B cell (primary cell): ENCODE measurements around the gene CFAP61. TPM values are rescaled to one million over a fixed set of nuclear protein-coding genes. Genes with fewer than 3 reads are reported as not detected.

ENCODE experiments used
- ATAC-seq: fragments of 200-7000 bp; cut with Tn5 transposase; one replicate; pipeline ENCODE4 v1.10.0; 2021; ENCODE audit warnings: low read depth, mild to moderate bottlenecking, moderate number of reproducible peaks, moderate library complexity
- CTCF ChIA-PET: fragments of 350-600 bp; sonication (Branson Sonifier 250); formaldehyde crosslinking; loops from one replicate; lab custom pipeline; 2021; ENCODE audit warnings: antibody characterized with exemption, inconsistent platforms; lab: Charles Lee
- POLR2A ChIA-PET: fragments of 350-600 bp; sonication (Branson Sonifier 250); formaldehyde crosslinking; loops from one replicate; lab custom pipeline; 2021; ENCODE audit warnings: antibody characterized with exemption; lab: Charles Lee
- DNase-seq: peaks from one replicate; pipeline ENCODE4 v3.0.0; 2013
- H2AFZ ChIP-seq: 2 replicates; pipeline ENCODE4 v1.6.1; 2012; ENCODE audit warnings: mild to moderate bottlenecking, low read depth, low read length; ENCODE audit not compliant: insufficient read depth, poor library complexity, severe bottlenecking
- H3K27ac ChIP-seq, 2 donors: 1 replicate in 1 of 2; 2 replicates in 1 of 2; pipeline ENCODE4 v1.5.1; 2012 to 2013; ENCODE audit warnings: low read length in 2 of 2, mild to moderate bottlenecking in 2 of 2, moderate library complexity in 1 of 2
- H3K27me3 ChIP-seq, 4 experiments: fragments of 200-600 bp in 1 of 4; sonication (generic) in 1 of 4; replicated peaks in 1 of 4; 1 replicate in 2 of 4; 2 replicates in 2 of 4; pipeline versions ENCODE4 v1.6.1 to v1.7.0; 2013 to 2016; ENCODE audit warnings: low read length in 3 of 4, mild to moderate bottlenecking in 2 of 4, mixed read lengths in 1 of 4, moderate library complexity in 1 of 4; ENCODE audit not compliant: insufficient read depth in 4 of 4, control insufficient read depth in 3 of 4; ENCODE audit errors: control extremely low read depth in 1 of 4
- H3K36me3 ChIP-seq, 2 experiments: replicated peaks in 1 of 2; 1 replicate in 1 of 2; 2 replicates in 1 of 2; pipeline versions ENCODE4 v1.6.1 to v1.7.1; 2013; ENCODE audit warnings: low read length in 1 of 2; ENCODE audit not compliant: insufficient read depth in 2 of 2, control insufficient read depth in 1 of 2; ENCODE audit errors: control extremely low read depth in 1 of 2, extremely low read depth in 1 of 2
- H3K4me1 ChIP-seq, 2 donors: fragments of 200-600 bp in 1 of 2; sonication (generic) in 1 of 2; 1 replicate in 1 of 2; 2 replicates in 1 of 2; pipeline versions ENCODE4 v1.5.1 to v1.6.1; 2013 to 2017; ENCODE audit warnings: low read length in 2 of 2; ENCODE audit not compliant: control insufficient read depth in 2 of 2, insufficient read depth in 2 of 2
- H3K4me2 ChIP-seq: replicated peaks from 2 replicates; pipeline ENCODE3; 2012; ENCODE audit warnings: mild to moderate bottlenecking, low read depth, low read length; ENCODE audit not compliant: poor library complexity, severe bottlenecking
- H3K4me3 ChIP-seq, 5 experiments: fragments of 200-600 bp in 1 of 5; sonication (generic) in 1 of 5; 1 replicate in 3 of 5; 2 replicates in 2 of 5; pipeline versions ENCODE4 v1.5.1 to v1.7.0; 2011 to 2016; ENCODE audit warnings: low read length in 4 of 5, mild to moderate bottlenecking in 4 of 5, low read depth in 2 of 5, control low read depth in 1 of 5, moderate library complexity in 1 of 5; ENCODE audit not compliant: insufficient read depth in 1 of 5; ENCODE audit errors: control extremely low read depth in 1 of 5, extremely low read depth in 1 of 5
- H3K79me2 ChIP-seq: fragments of 200-600 bp; sonication (generic); one replicate; pipeline ENCODE4 v1.6.0; 2016; ENCODE audit warnings: low read length; ENCODE audit not compliant: control insufficient read depth, insufficient read depth
- H3K9ac ChIP-seq: fragments of 200-600 bp; sonication (generic); 2 replicates; pipeline ENCODE4 v1.6.1; 2017; ENCODE audit warnings: mild to moderate bottlenecking, low read length, moderate library complexity
- H3K9me3 ChIP-seq, 3 donors: one replicate each; pipeline versions ENCODE4 v1.6.1 to v1.7.1; 2013; ENCODE audit warnings: low read length in 2 of 3; ENCODE audit not compliant: control insufficient read depth in 2 of 3, insufficient read depth in 1 of 3; ENCODE audit errors: control extremely low read depth in 1 of 3
- H4K20me1 ChIP-seq: 2 replicates; pipeline ENCODE4 v1.6.0; 2012; ENCODE audit warnings: mild to moderate bottlenecking, low read length; ENCODE audit not compliant: insufficient read depth, control insufficient read depth, poor library complexity, severe bottlenecking
- H3K27ac Mint-ChIP-seq: one replicate; pipeline ENCODE4 v1.8.0; 2021; ENCODE audit warnings: mixed read lengths
- H3K27me3 Mint-ChIP-seq: one replicate; pipeline ENCODE4 v1.8.0; 2021; ENCODE audit warnings: mixed read lengths
- H3K4me1 Mint-ChIP-seq: one replicate; pipeline ENCODE4 v1.8.0; 2021; ENCODE audit warnings: mixed read lengths
- H3K4me3 Mint-ChIP-seq: one replicate; pipeline ENCODE4 v1.8.0; 2021; ENCODE audit warnings: mixed read lengths
- H3K9me3 Mint-ChIP-seq: one replicate; pipeline ENCODE4 v1.8.0; 2022; ENCODE audit warnings: mixed read lengths; ENCODE audit not compliant: insufficient read depth
- EZH2 ChIP-seq: IDR thresholded peaks from 2 replicates; pipeline ENCODE4 v1.6.1; 2012; ENCODE audit warnings: borderline replicate concordance, low read depth, mild to moderate bottlenecking, moderate library complexity, low read length; ENCODE audit not compliant: insufficient read depth, poor library complexity, severe bottlenecking
- WGBS: methylation state at CpG from one replicate; pipeline ENCODE4 v1.1.5; 2013; ENCODE audit warnings: missing lambda C conversion rate; ENCODE audit not compliant: insufficient coverage; 5-methylcytosine and 5-hydroxymethylcytosine counted together
- intact Hi-C: fragments of 100-400 bp; cut with micrococcal nuclease; formaldehyde crosslinking; loops from one replicate; pipeline ENCODE4 v1.10.0; 2022
- polyA plus RNA-seq: library from polyadenylated mRNA; depleted of rRNA; stranded (reverse); fragments of >200 nt; gene quantifications from 2 replicates; pipeline ENCODE4 v1.2.3, GENCODE V29; 2012
- total RNA-seq, 2 donors: library from RNA; stranded (reverse); fragments of 120-200 nt in 1 of 2; gene quantifications; 1 replicate in 1 of 2; 2 replicates in 1 of 2; pipeline versions ENCODE4 v1.2.3 to v1.2.4, GENCODE V29; 2013 to 2022
- TF ChIP-seq, protein P1 (sequence below): fragments of 200-600 bp; IDR thresholded peaks from one replicate; pipeline ENCODE4 v1.8.0; 2022; ENCODE audit warnings: antibody characterized with exemption, mild to moderate bottlenecking

CFAP61 gene
- total and polyA plus RNA-seq, 2 donors (not counting 1 experiment from before 2014, with no cell fraction given) = not detected

DNA sequence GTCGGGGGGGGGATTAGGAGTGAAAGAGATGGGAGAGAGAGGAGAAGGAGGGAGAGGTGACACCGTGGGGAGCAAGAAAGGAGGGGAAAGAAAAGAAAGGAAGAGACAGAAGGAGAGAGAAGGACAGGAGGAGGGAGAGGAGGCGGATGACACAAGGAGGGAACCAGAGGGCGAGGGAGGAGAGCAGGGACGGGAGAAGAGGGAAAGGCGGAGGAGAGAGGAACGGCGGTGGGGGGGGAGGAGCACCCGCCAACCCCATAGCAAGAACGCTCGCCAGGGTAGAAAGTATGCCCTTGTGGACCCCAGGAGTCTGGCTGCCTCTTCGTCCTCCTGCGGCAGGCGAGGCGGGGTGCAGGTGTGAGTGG is 311.1 kb downstream of the CFAP61 start:
- Histone ChIP-seq H3K9ac (no peak overlapping the region), H3K4me3 (no peak overlapping the region), H3K4me1 (peaks cover 19 to 28% of the 10 kb centered on the region in 2 donors), H3K9me3 (peaks cover 0 to 16% (median 1%) of the 10 kb centered on the region in 3 donors), H3K27ac (no peak overlapping the region), H3K4me2 (peak overlapping the region; percentile 15), H2AFZ (peak overlapping the region; percentile 22), H3K36me3 (no peaks in the 10 kb centered on the region), H3K27me3 (peaks cover 0 to 60% (median 33%) of the 10 kb centered on the region in 4 experiments), H3K79me2 (no peaks in the 10 kb centered on the region), H4K20me1 (no peaks in the 10 kb centered on the region)
- peaks cover 39% of the 10 kb centered on the region for H3K4me1 Mint-ChIP-seq
- H3K9me3 Mint-ChIP-seq = no peaks in the 10 kb centered on the region
- ATAC-seq = no peak
- ChIA-PET CTCF (no interaction called here), POLR2A (no interaction called here)
- TF ChIP-seq EZH2 = no peak
- H3K4me3 Mint-ChIP-seq = peak overlapping the region; percentile 19
- 12% methylated on average over 15 of the region's 15 CpGs for WGBS
- intact Hi-C loops = loop anchor here (5.0 kb wide), 1 partner anchor 281 kb away; no protein-coding TSS in a partner anchor
- no peak for DNase-seq
- peaks cover 59% of the 10 kb centered on the region for H3K27me3 Mint-ChIP-seq
- no peak overlapping the region for H3K27ac Mint-ChIP-seq

DNA sequence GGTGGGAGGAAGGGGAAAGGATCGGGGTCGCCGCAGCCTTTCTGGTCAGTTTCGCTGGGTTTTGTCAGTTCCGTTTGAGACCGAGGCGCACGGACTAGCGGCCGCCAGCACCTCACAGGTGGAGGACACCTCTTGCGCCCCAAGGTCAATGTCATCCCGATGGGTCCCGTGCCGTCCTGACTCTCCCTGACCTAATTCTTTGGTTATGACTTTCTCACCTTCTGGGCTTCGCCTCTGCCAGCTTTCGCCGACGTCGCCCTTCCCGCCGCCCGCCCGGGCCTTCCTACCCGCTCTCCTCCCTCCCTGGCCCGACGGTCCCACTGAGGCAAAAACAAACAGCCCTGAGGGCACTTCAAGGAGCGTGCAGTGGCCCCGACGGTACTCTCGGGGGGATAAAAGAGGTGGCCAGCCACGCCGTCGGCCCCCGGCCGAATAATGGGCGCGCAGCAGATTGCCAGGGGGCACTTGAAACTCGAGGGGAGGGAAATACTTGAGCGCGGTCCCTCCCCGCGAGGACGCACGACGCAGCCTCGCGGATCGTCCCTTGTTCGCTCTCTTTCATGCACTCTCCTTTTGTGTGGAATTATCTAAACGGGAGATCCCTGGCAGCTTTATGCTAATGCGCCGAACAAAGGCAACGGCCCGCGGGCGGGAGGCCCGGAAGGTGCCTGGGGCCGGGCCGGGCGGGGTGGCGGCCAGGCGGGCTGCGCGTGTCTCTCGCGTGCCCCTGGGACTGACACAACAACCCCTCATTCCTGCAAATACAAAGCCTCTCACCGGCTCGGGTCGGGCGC is 311.7 kb downstream of the CFAP61 start:
- WGBS = 5% methylated on average over 68 of the region's 70 CpGs
- peak; percentile 32 for DNase-seq
- Histone ChIP-seq H3K9ac (no peak overlapping the region), H3K4me3 (no peak overlapping the region), H3K79me2 (no peaks in the 10 kb centered on the region), H3K4me1 (peaks cover 21 to 28% of the 10 kb centered on the region in 2 donors), H2AFZ (peak overlapping the region; percentile 22), H3K27me3 (peaks cover 0 to 60% (median 33%) of the 10 kb centered on the region in 4 experiments), H3K36me3 (no peaks in the 10 kb centered on the region), H4K20me1 (no peaks in the 10 kb centered on the region), H3K27ac (no peak overlapping the region), H3K9me3 (peaks cover 0 to 16% (median 1%) of the 10 kb centered on the region in 3 donors), H3K4me2 (peak overlapping the region; percentile 15)
- Mint-ChIP-seq H3K9me3 (no peaks in the 10 kb centered on the region), H3K4me1 (peaks cover 39% of the 10 kb centered on the region), H3K4me3 (peak overlapping the region; percentile 19), H3K27ac (peak overlapping the region; percentile 41), H3K27me3 (peaks cover 59% of the 10 kb centered on the region)
- POLR2A ChIA-PET = no interaction called here
- intact Hi-C loops = loop anchor here (5.0 kb wide), 1 partner anchor 282 kb away; no protein-coding TSS in a partner anchor
- ATAC-seq = no peak
- CTCF ChIA-PET = no interaction called here
- TF ChIP-seq EZH2 = no peak
- TF ChIP-seq, protein P1, sequence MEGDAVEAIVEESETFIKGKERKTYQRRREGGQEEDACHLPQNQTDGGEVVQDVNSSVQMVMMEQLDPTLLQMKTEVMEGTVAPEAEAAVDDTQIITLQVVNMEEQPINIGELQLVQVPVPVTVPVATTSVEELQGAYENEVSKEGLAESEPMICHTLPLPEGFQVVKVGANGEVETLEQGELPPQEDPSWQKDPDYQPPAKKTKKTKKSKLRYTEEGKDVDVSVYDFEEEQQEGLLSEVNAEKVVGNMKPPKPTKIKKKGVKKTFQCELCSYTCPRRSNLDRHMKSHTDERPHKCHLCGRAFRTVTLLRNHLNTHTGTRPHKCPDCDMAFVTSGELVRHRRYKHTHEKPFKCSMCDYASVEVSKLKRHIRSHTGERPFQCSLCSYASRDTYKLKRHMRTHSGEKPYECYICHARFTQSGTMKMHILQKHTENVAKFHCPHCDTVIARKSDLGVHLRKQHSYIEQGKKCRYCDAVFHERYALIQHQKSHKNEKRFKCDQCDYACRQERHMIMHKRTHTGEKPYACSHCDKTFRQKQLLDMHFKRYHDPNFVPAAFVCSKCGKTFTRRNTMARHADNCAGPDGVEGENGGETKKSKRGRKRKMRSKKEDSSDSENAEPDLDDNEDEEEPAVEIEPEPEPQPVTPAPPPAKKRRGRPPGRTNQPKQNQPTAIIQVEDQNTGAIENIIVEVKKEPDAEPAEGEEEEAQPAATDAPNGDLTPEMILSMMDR = no peak
